BE2C (cell line): Measurements from ENCODE around the gene IRF1. TPM values are rescaled to one million over a fixed set of nuclear protein-coding genes. Genes with fewer than 3 reads are reported as not detected.

ENCODE experiments used
- DNase-seq: peaks from one replicate; pipeline ENCODE4 v3.0.0-alpha.2; 2020
- H3K27me3 ChIP-seq: fragments of 250-450 bp; sonication (Bioruptor Pico); 2 replicates; pipeline ENCODE4 v1.5.1; 2020; ENCODE audit warnings: mild to moderate bottlenecking
- H3K36me3 ChIP-seq: fragments of 250-450 bp; sonication (Bioruptor Pico); 2 replicates; pipeline ENCODE4 v1.5.1; 2020; ENCODE audit warnings: mild to moderate bottlenecking
- H3K4me1 ChIP-seq: fragments of 250-450 bp; sonication (Bioruptor Pico); 2 replicates; pipeline ENCODE4 v1.5.1; 2020
- H3K4me3 ChIP-seq: 2 replicates; pipeline ENCODE4 v1.5.1; 2011; ENCODE audit warnings: low read depth, low read length
- H3K9me3 ChIP-seq: fragments of 250-450 bp; sonication (Bioruptor Pico); 2 replicates; pipeline ENCODE4 v1.5.1; 2020
- polyA plus RNA-seq: library from polyadenylated mRNA; unstranded; fragments of >200 nt; gene quantifications from one replicate; pipeline ENCODE4 v1.2.1, GENCODE V29; 2012; ENCODE audit warnings: low read depth, missing spikeins; ENCODE audit not compliant: insufficient read length, insufficient read depth
- TF ChIP-seq, protein P1 (sequence below): IDR thresholded peaks from 2 replicates; pipeline ENCODE4 v1.5.1; 2012; ENCODE audit warnings: mild to moderate bottlenecking, low read depth, low read length

IRF1 gene, protein sequence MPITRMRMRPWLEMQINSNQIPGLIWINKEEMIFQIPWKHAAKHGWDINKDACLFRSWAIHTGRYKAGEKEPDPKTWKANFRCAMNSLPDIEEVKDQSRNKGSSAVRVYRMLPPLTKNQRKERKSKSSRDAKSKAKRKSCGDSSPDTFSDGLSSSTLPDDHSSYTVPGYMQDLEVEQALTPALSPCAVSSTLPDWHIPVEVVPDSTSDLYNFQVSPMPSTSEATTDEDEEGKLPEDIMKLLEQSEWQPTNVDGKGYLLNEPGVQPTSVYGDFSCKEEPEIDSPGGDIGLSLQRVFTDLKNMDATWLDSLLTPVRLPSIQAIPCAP
- 22.5 TPM for polyA plus RNA-seq

DNA sequence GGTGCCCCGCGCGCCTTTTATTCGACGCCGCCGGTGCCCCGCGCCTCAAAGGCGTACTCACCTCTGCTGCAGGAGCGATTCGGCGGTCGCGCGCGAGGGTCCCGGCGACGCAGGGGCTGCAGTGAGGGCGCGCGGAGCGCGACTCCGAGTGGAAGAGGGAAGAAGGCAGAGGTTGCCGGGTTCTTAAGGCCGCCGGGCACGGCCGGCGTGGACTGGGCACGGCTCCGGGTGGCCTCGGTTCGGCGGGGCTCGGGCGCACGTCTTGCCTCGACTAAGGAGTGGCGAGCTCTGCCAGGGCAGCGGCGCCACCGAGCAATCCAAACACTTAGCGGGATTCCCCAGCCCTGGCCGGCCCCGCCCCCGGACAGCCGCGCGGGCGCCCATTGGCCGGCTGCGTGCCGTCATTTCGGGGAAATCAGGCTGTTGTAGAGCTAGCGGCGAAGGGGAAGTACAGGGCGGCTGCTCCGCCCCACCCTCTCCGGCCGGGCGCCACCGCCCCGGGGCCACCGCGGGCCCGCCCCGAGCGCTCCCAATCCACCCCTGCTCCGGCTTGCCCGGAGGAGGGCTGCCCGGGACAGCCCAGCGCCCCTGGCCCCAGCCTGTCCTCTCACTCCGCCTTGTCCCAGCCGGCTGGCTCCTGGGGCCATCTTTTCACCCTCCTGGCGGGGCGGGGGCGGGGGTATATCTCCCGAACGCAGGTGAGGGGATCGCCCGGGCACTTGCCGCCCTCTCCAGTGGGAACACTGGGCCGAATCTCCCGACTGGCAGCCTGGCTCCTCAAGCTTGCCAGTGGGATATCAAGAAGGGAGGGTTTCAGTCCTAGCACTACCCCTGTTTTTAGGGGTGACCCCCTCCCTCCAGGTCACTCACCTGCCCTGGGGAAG is at the start of gene IRF1:
Gene IRF1 (minus strand): TSS at position 290 of the 884 bp plus-strand sequence. CDS start 1,295 bp downstream, outside the sequence.
- TF ChIP-seq, protein P1, sequence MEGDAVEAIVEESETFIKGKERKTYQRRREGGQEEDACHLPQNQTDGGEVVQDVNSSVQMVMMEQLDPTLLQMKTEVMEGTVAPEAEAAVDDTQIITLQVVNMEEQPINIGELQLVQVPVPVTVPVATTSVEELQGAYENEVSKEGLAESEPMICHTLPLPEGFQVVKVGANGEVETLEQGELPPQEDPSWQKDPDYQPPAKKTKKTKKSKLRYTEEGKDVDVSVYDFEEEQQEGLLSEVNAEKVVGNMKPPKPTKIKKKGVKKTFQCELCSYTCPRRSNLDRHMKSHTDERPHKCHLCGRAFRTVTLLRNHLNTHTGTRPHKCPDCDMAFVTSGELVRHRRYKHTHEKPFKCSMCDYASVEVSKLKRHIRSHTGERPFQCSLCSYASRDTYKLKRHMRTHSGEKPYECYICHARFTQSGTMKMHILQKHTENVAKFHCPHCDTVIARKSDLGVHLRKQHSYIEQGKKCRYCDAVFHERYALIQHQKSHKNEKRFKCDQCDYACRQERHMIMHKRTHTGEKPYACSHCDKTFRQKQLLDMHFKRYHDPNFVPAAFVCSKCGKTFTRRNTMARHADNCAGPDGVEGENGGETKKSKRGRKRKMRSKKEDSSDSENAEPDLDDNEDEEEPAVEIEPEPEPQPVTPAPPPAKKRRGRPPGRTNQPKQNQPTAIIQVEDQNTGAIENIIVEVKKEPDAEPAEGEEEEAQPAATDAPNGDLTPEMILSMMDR: no peak
- peak; percentile 95 for DNase-seq
- no peaks in the 10 kb centered on the region for H3K36me3 ChIP-seq

DNA sequence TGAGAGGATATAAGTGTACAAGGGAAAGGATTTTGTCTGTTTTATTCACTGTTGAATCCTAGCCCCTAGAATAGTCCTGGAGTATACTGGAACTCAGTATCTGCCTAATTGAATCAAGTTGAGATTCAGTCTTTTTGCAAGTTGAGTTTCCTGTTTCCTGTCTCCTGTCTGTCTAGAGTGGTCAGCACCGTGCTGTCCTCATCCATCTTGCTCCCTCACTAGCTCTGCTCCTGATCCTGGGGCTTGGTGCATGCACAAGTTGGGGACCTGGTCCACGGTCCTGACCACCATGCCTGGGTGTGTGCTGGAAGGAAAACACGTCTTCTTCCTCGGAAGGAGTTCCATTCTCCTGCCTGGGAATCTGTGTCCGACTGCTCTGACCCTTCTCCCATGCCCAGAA is 49.6 kb upstream of the IRF1 start:
- Histone ChIP-seq H3K36me3 (no peaks in the 10 kb centered on the region), H3K4me1 (peaks cover 8% of the 10 kb centered on the region), H3K4me3 (no peak overlapping the region), H3K9me3 (no peaks in the 10 kb centered on the region), H3K27me3 (no peaks in the 10 kb centered on the region)
- TF ChIP-seq, protein P1: no peak
- DNase-seq: no peak

More for the DNA sequence above, at the start of gene IRF1:
- H3K27me3 ChIP-seq: no peaks in the 10 kb centered on the region
- no peaks in the 10 kb centered on the region for H3K9me3 ChIP-seq
- H3K4me1 ChIP-seq: peaks cover 4% of the 10 kb centered on the region
- H3K4me3 ChIP-seq: peak within 1 kb of the TSS; percentile 71

DNA sequence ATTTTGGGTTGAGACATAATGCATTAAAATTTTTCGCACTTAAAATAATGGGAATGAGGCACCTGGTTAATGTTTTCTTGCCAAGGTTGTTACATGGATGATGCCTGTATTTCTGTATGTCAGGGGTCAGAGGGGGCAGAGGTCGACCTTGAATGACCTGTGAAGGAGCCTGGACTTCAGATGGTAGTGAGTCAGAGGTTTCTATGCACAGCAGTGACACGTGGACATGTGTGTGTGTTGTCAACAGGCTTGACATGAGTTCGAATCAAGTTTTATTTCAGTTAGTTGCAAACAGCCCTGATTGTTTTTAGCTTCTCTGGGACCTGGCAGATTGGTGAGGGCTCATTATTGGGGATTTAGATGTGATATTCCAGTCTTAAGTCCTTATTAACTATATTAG is 49.1 kb upstream of the IRF1 start:
- DNase-seq: no peak
- Histone ChIP-seq H3K9me3 (no peaks in the 10 kb centered on the region), H3K36me3 (no peaks in the 10 kb centered on the region), H3K4me1 (peaks cover 8% of the 10 kb centered on the region), H3K27me3 (no peaks in the 10 kb centered on the region), H3K4me3 (no peak overlapping the region)
- TF ChIP-seq, protein P1: no peak

DNA sequence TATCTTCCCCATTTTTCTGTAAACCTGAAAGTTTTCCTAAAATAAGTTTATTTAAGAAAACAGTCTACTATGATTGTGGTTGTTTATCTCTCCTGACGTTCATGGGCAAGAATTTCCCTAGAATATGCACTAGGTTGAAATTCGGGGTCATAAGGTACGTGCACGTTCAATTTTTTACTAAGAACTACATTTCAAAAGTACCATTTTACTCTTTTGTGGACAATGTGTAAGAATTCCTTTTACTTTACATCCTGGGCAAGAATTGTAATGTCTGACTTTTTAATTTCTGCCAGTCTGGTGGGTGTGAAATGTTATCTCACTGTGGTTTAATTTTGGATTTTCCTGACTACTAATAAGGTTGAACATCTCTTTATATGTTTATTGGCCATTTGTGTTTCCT is 40.4 kb upstream of the IRF1 start:
- TF ChIP-seq, protein P1: no peak
- Histone ChIP-seq H3K36me3 (no peaks in the 10 kb centered on the region), H3K4me1 (no peaks in the 10 kb centered on the region; the same call in 1 of the 2 replicates), H3K27me3 (no peaks in the 10 kb centered on the region), H3K4me3 (no peak overlapping the region), H3K9me3 (no peaks in the 10 kb centered on the region)
- DNase-seq: no peak

DNA sequence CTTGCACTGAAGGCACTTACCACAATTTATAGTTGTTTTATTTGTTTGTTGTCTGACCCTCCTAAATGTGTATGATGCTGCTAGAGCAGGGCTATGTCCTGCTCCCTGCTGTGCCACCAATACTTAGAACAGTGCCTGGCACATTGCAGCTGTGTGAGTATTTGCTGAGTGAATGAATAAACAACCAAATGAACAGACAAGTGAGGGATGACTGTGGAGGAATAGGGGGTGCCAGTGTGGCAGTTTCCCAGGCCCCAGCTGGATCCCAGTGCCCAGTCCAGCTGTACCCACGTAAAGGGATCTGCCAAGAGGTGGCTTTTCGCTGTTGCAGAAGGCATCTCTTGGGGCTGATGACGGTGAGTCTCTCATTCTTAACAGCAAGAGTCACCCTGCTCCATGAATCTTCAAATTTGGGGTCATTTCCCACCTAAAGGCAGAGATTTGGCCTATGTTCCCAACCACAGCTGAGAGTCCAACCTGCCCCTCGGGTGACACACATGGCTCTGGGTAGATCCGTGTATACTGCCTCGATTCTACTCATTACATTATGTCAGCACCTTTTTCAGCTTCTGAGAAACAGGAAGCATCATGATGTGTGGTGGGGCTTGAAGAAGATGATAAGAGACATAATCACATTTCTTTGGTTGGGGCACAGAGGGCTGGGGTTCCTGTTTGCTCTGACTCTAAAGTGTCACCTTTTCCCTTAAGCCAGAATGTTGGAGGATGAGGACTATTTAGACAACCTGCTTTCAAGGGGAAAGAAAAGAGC is 38.5 kb upstream of the IRF1 start:
- H3K4me1 ChIP-seq: no peaks in the 10 kb centered on the region; the same call in 1 of the 2 replicates
- no peak overlapping the region for H3K4me3 ChIP-seq
- TF ChIP-seq, protein P1: no peak
- no peaks in the 10 kb centered on the region for H3K9me3 ChIP-seq
- no peaks in the 10 kb centered on the region for H3K36me3 ChIP-seq
- DNase-seq: no peak
- H3K27me3 ChIP-seq: no peaks in the 10 kb centered on the region
